NB4 (cell line): Measurements from ENCODE around the gene AK8.

Source experiments
- CTCF ChIP-seq: IDR thresholded peaks from one replicate; pipeline ENCODE4 v1.5.1; 2012; ENCODE audit warnings: low read depth, low read length
- POLR2A ChIP-seq: IDR thresholded peaks from 2 replicates; pipeline ENCODE4 v1.6.1; 2011; ENCODE audit warnings: mild to moderate bottlenecking; ENCODE audit not compliant: insufficient read length; ENCODE audit errors: extremely low read depth

DNA sequence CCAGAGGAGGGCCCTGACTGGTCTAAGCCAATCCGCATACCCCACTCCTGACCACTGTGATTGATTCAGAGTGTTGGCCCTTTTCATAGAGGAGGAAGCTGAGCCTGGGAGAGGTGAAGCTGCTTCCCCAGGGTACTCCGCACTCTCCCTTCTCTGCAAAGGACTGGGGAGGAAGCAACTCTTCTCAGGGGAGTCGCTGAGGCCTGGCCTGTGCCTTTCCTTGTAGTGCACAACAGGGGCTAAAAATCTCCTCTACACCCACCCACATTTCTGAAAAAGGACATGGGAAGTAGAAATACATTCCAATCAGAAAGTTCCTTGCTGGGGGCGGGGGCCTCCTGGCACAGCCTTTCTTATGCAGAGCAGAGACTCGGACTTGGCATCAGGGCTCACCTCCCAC is 22.2 kb downstream of the AK8 start:
- TF ChIP-seq CTCF (no peak), POLR2A (no peak)
